Neuronal stem cell (in vitro differentiated cells): ENCODE data around the gene MUC5B.

ENCODE experiments used
- DNase-seq: peaks from one replicate; pipeline ENCODE4 v3.0.0-alpha.2; 2013; ENCODE audit warnings: low spot score
- H2AFZ ChIP-seq: one replicate; pipeline ENCODE4 v1.6.1; 2013; ENCODE audit warnings: mild to moderate bottlenecking, low read length, inconsistent platforms
- H2AK5ac ChIP-seq: 2 replicates; pipeline ENCODE4 v1.6.1; 2013; ENCODE audit warnings: low read depth, mild to moderate bottlenecking, inconsistent platforms, low read length, moderate library complexity, mixed read lengths
- H2BK120ac ChIP-seq: 2 replicates; pipeline ENCODE4 v1.6.1; 2013; ENCODE audit warnings: low read depth, mild to moderate bottlenecking, inconsistent platforms, low read length, moderate library complexity, mixed read lengths
- H2BK12ac ChIP-seq: one replicate; pipeline ENCODE4 v1.6.1; 2013; ENCODE audit warnings: low read length, inconsistent platforms
- H2BK15ac ChIP-seq: 2 replicates; pipeline ENCODE4 v1.6.1; 2013; ENCODE audit warnings: mild to moderate bottlenecking, low read length, inconsistent platforms, mixed read lengths
- H2BK5ac ChIP-seq: one replicate; pipeline ENCODE4 v1.6.1; 2013; ENCODE audit warnings: inconsistent platforms, mild to moderate bottlenecking, low read length, moderate library complexity
- H3K14ac ChIP-seq: one replicate; pipeline ENCODE4 v1.6.1; 2013; ENCODE audit warnings: low read length, inconsistent platforms
- H3K18ac ChIP-seq: 2 replicates; pipeline ENCODE4 v1.6.1; 2013; ENCODE audit warnings: low read length, inconsistent platforms
- H3K23ac ChIP-seq: 2 replicates; pipeline ENCODE4 v1.6.1; 2013; ENCODE audit warnings: low read depth, mild to moderate bottlenecking, mixed read lengths, low read length, inconsistent platforms; ENCODE audit not compliant: poor library complexity
- H3K27ac ChIP-seq: replicated peaks from 3 replicates; pipeline ENCODE4 v1.5.1; 2013; ENCODE audit warnings: low read length, inconsistent platforms
- H3K27me3 ChIP-seq, 3 experiments: 2 replicates each; pipeline ENCODE4 v1.6.1; 2013; ENCODE audit warnings: low read length in 3 of 3, mild to moderate bottlenecking in 2 of 3, inconsistent platforms in 1 of 3, low read depth in 1 of 3, mixed read lengths in 1 of 3, moderate library complexity in 1 of 3; ENCODE audit not compliant: control insufficient read depth in 3 of 3, insufficient read depth in 3 of 3
- H3K36me3 ChIP-seq, 2 donors: replicated peaks in 1 of 2; 2 replicates each; pipeline ENCODE4 v1.6.1; 2013; ENCODE audit warnings: low read length in 2 of 2; ENCODE audit not compliant: control insufficient read depth in 2 of 2, insufficient read depth in 2 of 2
- H3K4ac ChIP-seq: 2 replicates; pipeline ENCODE4 v1.6.1; 2013; ENCODE audit warnings: inconsistent platforms, mild to moderate bottlenecking, low read length, moderate library complexity
- H3K4me1 ChIP-seq, 2 donors: 1 replicate in 1 of 2; 2 replicates in 1 of 2; pipeline ENCODE4 v1.6.1; 2013; ENCODE audit warnings: low read length in 2 of 2, low read depth in 1 of 2; ENCODE audit not compliant: control insufficient read depth in 2 of 2, insufficient read depth in 1 of 2
- H3K4me2 ChIP-seq: one replicate; pipeline ENCODE4 v1.6.1; 2013; ENCODE audit warnings: mild to moderate bottlenecking, low read length, inconsistent platforms; ENCODE audit not compliant: insufficient read depth, poor library complexity, severe bottlenecking
- H3K4me3 ChIP-seq, 2 donors: 2 replicates each; pipeline ENCODE4 v1.5.1; 2013; ENCODE audit warnings: low read length in 2 of 2, mild to moderate bottlenecking in 2 of 2, inconsistent platforms in 1 of 2, moderate library complexity in 1 of 2
- H3K79me1 ChIP-seq: one replicate; pipeline ENCODE4 v1.6.1; 2013; ENCODE audit warnings: low read depth, mild to moderate bottlenecking, inconsistent platforms, low read length, moderate library complexity
- H3K9ac ChIP-seq: one replicate; pipeline ENCODE4 v1.6.1; 2013; ENCODE audit warnings: mild to moderate bottlenecking, low read depth, low read length, inconsistent platforms; ENCODE audit not compliant: poor library complexity
- H3K9me3 ChIP-seq, 2 donors: replicated peaks in 1 of 2; 2 replicates each; pipeline versions ENCODE3 to v1.6.1; 2013; ENCODE audit warnings: low read length in 2 of 2, mild to moderate bottlenecking in 2 of 2, inconsistent platforms in 1 of 2, low read depth in 1 of 2, mixed read lengths in 1 of 2, moderate library complexity in 1 of 2; ENCODE audit not compliant: control insufficient read depth in 2 of 2, insufficient read depth in 1 of 2
- H4K8ac ChIP-seq: one replicate; pipeline ENCODE4 v1.6.1; 2013; ENCODE audit warnings: low read depth, mild to moderate bottlenecking, inconsistent platforms, low read length, moderate library complexity
- H4K91ac ChIP-seq: one replicate; pipeline ENCODE4 v1.6.1; 2013; ENCODE audit warnings: low read length, low read depth, mild to moderate bottlenecking, inconsistent platforms; ENCODE audit not compliant: poor library complexity
- WGBS, 2 donors: extraction: QIAGEN DNeasy Blood & Tissue Kit; methylation state at CpG; one replicate each; pipeline ENCODE4 v1.1.7; 2013; ENCODE audit warnings: missing lambda C conversion rate in 2 of 2, mixed read lengths in 1 of 2; ENCODE audit not compliant: insufficient read length in 2 of 2, insufficient replicate concordance in 1 of 2; ENCODE audit errors: extremely low coverage in 2 of 2; 5-methylcytosine and 5-hydroxymethylcytosine counted together

The MUC5B gene

GRCh38 chr11:1236316-1237127 lies 13.7 kb downstream of the MUC5B start:
- H3K79me1 ChIP-seq: no peaks in the 10 kb centered on the region
- no peak for DNase-seq
- no peak overlapping the region for H2BK5ac ChIP-seq
- H3K9me3 ChIP-seq: peaks cover 0 to under 1% of the 10 kb centered on the region in 2 donors
- peak overlapping the region; percentile 38 for H3K18ac ChIP-seq
- no peak overlapping the region for H3K27ac ChIP-seq
- peaks cover 0 to 8% (median 0%) of the 10 kb centered on the region in 3 experiments for H3K27me3 ChIP-seq
- no peak overlapping the region for H4K8ac ChIP-seq
- no peak overlapping the region for H2BK120ac ChIP-seq
- H2AFZ ChIP-seq: no peak overlapping the region
- H3K23ac ChIP-seq: no peak overlapping the region
- no CpG with 5 or more reads among the region's 37 CpGs for WGBS, 2 donors
- H3K4ac ChIP-seq: no peak overlapping the region
- H4K91ac ChIP-seq: no peak overlapping the region
- H3K4me3 ChIP-seq: no peak overlapping the region
- H3K36me3 ChIP-seq: no peaks in the 10 kb centered on the region
- H3K4me1 ChIP-seq: no peaks in the 10 kb centered on the region
- H2BK12ac ChIP-seq: no peak overlapping the region
- H3K4me2 ChIP-seq: no peak overlapping the region
- H3K14ac ChIP-seq: peak overlapping the region; percentile 3
- H3K9ac ChIP-seq: no peak overlapping the region
- H2AK5ac ChIP-seq: peak overlapping the region; percentile 84
- no peak overlapping the region for H2BK15ac ChIP-seq

- Histone ChIP-seq H3K9me3 (peaks cover 0 to 3% of the 10 kb centered on the region in 2 donors), H3K4me1 (no peaks in the 10 kb centered on the region), H3K27me3 (peaks cover 0 to 8% (median 0%) of the 10 kb centered on the region in 3 experiments), H3K79me1 (no peaks in the 10 kb centered on the region), H2BK15ac (no peak overlapping the region), H2BK120ac (no peak overlapping the region), H2BK5ac (no peak overlapping the region), H3K27ac (no peak overlapping the region), H2AFZ (no peak overlapping the region), H3K36me3 (no peaks in the 10 kb centered on the region), H3K18ac (no peak overlapping the region), H3K4me3 (no peak overlapping the region), H4K91ac (no peak overlapping the region), H3K4me2 (no peak overlapping the region), H3K14ac (peak overlapping the region; percentile 71), H2AK5ac (peak overlapping the region; percentile 63), H3K4ac (no peak overlapping the region), H3K23ac (no peak overlapping the region), H4K8ac (no peak overlapping the region), H2BK12ac (no peak overlapping the region), H3K9ac (no peak overlapping the region)
- no CpG with 5 or more reads among the region's 13 CpGs for WGBS, 2 donors
- no peak for DNase-seq
Observed at GRCh38 chr11:1237128-1237580, 14.3 kb downstream of the MUC5B start.

- Histone ChIP-seq H3K18ac (no peak overlapping the region), H3K14ac (peak overlapping the region; percentile 6), H2BK15ac (no peak overlapping the region), H3K36me3 (no peaks in the 10 kb centered on the region), H4K8ac (no peak overlapping the region), H3K4ac (no peak overlapping the region), H3K4me2 (no peak overlapping the region), H3K4me1 (no peaks in the 10 kb centered on the region), H2BK120ac (no peak overlapping the region), H3K27me3 (peaks cover 0 to 8% (median 0%) of the 10 kb centered on the region in 3 experiments), H3K9me3 (peaks cover 0 to 3% of the 10 kb centered on the region in 2 donors), H2BK12ac (no peak overlapping the region), H2AK5ac (peak overlapping the region; percentile 36), H3K4me3 (no peak overlapping the region), H3K9ac (peak overlapping the region; percentile 37), H3K23ac (peak overlapping the region; percentile 57), H3K79me1 (no peaks in the 10 kb centered on the region), H3K27ac (no peak overlapping the region), H2BK5ac (no peak overlapping the region), H2AFZ (no peak overlapping the region), H4K91ac (no peak overlapping the region)
- no peak for DNase-seq
- no CpG with 5 or more reads among the region's 10 CpGs for WGBS, 2 donors
Observed at GRCh38 chr11:1237851-1238250, 15.0 kb downstream of the MUC5B start.

- H3K36me3 ChIP-seq: no peaks in the 10 kb centered on the region
- no peaks in the 10 kb centered on the region for H3K4me1 ChIP-seq
- no peak overlapping the region for H3K4ac ChIP-seq
- no peak overlapping the region for H3K9ac ChIP-seq
- no peak overlapping the region for H2AFZ ChIP-seq
- H2BK15ac ChIP-seq: no peak overlapping the region
- H3K4me2 ChIP-seq: no peak overlapping the region
- H3K27ac ChIP-seq: no peak overlapping the region
- peaks cover 0 to 3% of the 10 kb centered on the region in 2 donors for H3K9me3 ChIP-seq
- H3K27me3 ChIP-seq: peaks cover 0 to 8% (median 0%) of the 10 kb centered on the region in 3 experiments
- H2BK12ac ChIP-seq: no peak overlapping the region
- H3K79me1 ChIP-seq: no peaks in the 10 kb centered on the region
- H3K23ac ChIP-seq: peak overlapping the region; percentile 4
- DNase-seq: no peak
- H3K14ac ChIP-seq: peak overlapping the region; percentile 21
- H4K91ac ChIP-seq: no peak overlapping the region
- WGBS, 2 donors: no CpG with 5 or more reads among the region's 34 CpGs
- H2BK120ac ChIP-seq: no peak overlapping the region
- H4K8ac ChIP-seq: no peak overlapping the region
- H3K18ac ChIP-seq: peak overlapping the region; percentile 67
- H2BK5ac ChIP-seq: no peak overlapping the region
- H2AK5ac ChIP-seq: no peak overlapping the region
- no peak overlapping the region for H3K4me3 ChIP-seq
Observed at GRCh38 chr11:1238767-1239595, 16.1 kb downstream of the MUC5B start.
